CD8-positive, alpha-beta memory T cell (primary cell): ENCODE measurements around the gene HBA1. TPM values are rescaled to one million over a fixed set of nuclear protein-coding genes. Genes with fewer than 3 reads are reported as not detected.
"Not testable (repeated sequence)": the region's sequence is repeated elsewhere in the genome, so short reads cannot be mapped to it uniquely, and the experiment has no call there.

Experiments
- CTCF ChIA-PET: fragments of 350-600 bp; sonication (Branson Sonifier 250); formaldehyde crosslinking; loops from one replicate; lab custom pipeline; 2021; ENCODE audit warnings: antibody characterized with exemption; lab: Charles Lee
- POLR2A ChIA-PET: fragments of 350-600 bp; sonication (Branson Sonifier 250); formaldehyde crosslinking; loops from one replicate; lab custom pipeline; 2021; ENCODE audit warnings: antibody characterized with exemption; lab: Charles Lee
- DNase-seq, 5 donors: peaks; one replicate each; pipeline versions ENCODE4 v3.0.0 to v3.0.0-alpha.2; 2020 to 2022; ENCODE audit warnings: mixed read lengths in 1 of 5
- H3K27ac ChIP-seq: one replicate; pipeline ENCODE4 v1.7.0; 2013; ENCODE audit warnings: low read depth, mild to moderate bottlenecking, low read length, moderate library complexity
- H3K27me3 ChIP-seq: 2 replicates; pipeline ENCODE4 v1.7.0; 2013; ENCODE audit warnings: low read length, mild to moderate bottlenecking; ENCODE audit not compliant: insufficient read depth, poor library complexity, severe bottlenecking
- H3K36me3 ChIP-seq: 2 replicates; pipeline ENCODE4 v1.7.0; 2013; ENCODE audit warnings: mild to moderate bottlenecking, low read length, moderate library complexity; ENCODE audit not compliant: insufficient read depth
- H3K4me1 ChIP-seq: 2 replicates; pipeline ENCODE4 v1.7.0; 2013; ENCODE audit warnings: mild to moderate bottlenecking, low read length, moderate library complexity; ENCODE audit not compliant: insufficient read depth
- H3K4me3 ChIP-seq: 2 replicates; pipeline ENCODE4 v1.7.0; 2013; ENCODE audit warnings: mild to moderate bottlenecking, low read length
- H3K9me3 ChIP-seq: 2 replicates; pipeline ENCODE4 v1.7.0; 2013; ENCODE audit warnings: mild to moderate bottlenecking, low read length
- H3K27ac Mint-ChIP-seq, 8 donors: one replicate each; pipeline ENCODE4 v1.8.0; 2020 to 2021; ENCODE audit warnings: mixed read lengths in 8 of 8, mild to moderate bottlenecking in 6 of 8, inconsistent platforms in 3 of 8, moderate library complexity in 3 of 8
- H3K27me3 Mint-ChIP-seq, 2 donors: one replicate each; pipeline ENCODE4 v1.8.0; 2020 to 2021; ENCODE audit warnings: mixed read lengths in 2 of 2, mild to moderate bottlenecking in 1 of 2, moderate library complexity in 1 of 2
- H3K36me3 Mint-ChIP-seq, 3 donors: one replicate each; pipeline ENCODE4 v1.8.0; 2020 to 2021; ENCODE audit warnings: mixed read lengths in 3 of 3, inconsistent platforms in 1 of 3, mild to moderate bottlenecking in 1 of 3
- H3K4me1 Mint-ChIP-seq, 3 donors: one replicate each; pipeline ENCODE4 v1.8.0; 2020 to 2021; ENCODE audit warnings: mixed read lengths in 3 of 3, inconsistent platforms in 1 of 3, mild to moderate bottlenecking in 1 of 3
- H3K4me3 Mint-ChIP-seq, 7 donors: one replicate each; pipeline ENCODE4 v1.8.0; 2020 to 2021; ENCODE audit warnings: mixed read lengths in 7 of 7, mild to moderate bottlenecking in 6 of 7, moderate library complexity in 4 of 7, inconsistent platforms in 2 of 7
- H3K9me3 Mint-ChIP-seq, 5 donors: one replicate each; pipeline ENCODE4 v1.8.0; 2020 to 2022; ENCODE audit warnings: mixed read lengths in 5 of 5, mild to moderate bottlenecking in 3 of 5, moderate library complexity in 2 of 5, inconsistent platforms in 1 of 5
- polyA plus RNA-seq: library from polyadenylated mRNA; unstranded; fragments of 300-500 nt; fragmentation: Illumina TruSeq; gene quantifications from one replicate; pipeline ENCODE4 v1.2.3, GENCODE V29; 2021
- total RNA-seq, 2 experiments: library from RNA; stranded (reverse); gene quantifications; one replicate each; pipeline ENCODE4 v1.2.3, GENCODE V29; 2021

The HBA1 gene
- total and polyA plus RNA-seq, 3 experiments from 2014 or later, result 1.6 TPM; not detected in 2

GRCh38 chr16:167122-167690 lies 9.3 kb upstream of the HBA1 start:
- H3K27ac ChIP-seq, result no peak overlapping the region

DNA sequence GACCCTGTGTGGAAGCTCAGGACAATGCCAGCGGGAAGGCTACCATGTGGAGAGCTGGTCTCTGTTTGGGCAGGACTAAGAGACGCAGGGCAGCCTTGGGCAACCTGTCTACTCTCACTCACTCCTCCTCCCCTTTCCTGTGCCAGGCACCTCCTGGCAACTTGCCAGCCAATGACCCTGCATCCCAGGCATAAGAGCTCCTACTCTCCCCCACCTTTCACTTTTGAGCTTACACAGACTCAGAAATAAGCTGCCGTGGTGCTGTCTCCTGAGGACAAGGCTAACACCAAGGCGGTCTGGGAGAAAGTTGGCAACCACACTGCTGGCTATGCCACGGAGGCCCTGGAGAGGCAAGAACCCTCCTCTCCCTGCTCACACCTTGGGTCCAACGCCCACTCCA lies 8.1 kb upstream of the HBA1 start:
- no peak overlapping the region for H3K27ac ChIP-seq
- CTCF ChIA-PET, result no interaction called here
- POLR2A ChIA-PET, result no interaction called here
- Mint-ChIP-seq H3K36me3 (no peaks in the 10 kb centered on the region), H3K27ac (no peak overlapping the region), H3K9me3 (no peaks in the 10 kb centered on the region), H3K4me3 (peak overlapping the region in 1 of 7 donors; percentile 18), H3K4me1 (peaks cover 0 to 20% (median 10%) of the 10 kb centered on the region in 3 donors), H3K27me3 (peaks cover 32 to 56% of the 10 kb centered on the region in 2 donors)
- H3K4me1 ChIP-seq, result peaks cover 10% of the 10 kb centered on the region
- no peaks in the 10 kb centered on the region for H3K9me3 ChIP-seq
- no peak for DNase-seq
- no peaks in the 10 kb centered on the region for H3K36me3 ChIP-seq
- H3K27me3 ChIP-seq, result peaks cover 30% of the 10 kb centered on the region
- no peak overlapping the region for H3K4me3 ChIP-seq

More at GRCh38 chr16:167122-167690, 9.3 kb upstream of the HBA1 start:
- Mint-ChIP-seq H3K9me3 (no peaks in the 10 kb centered on the region), H3K27ac (no peak overlapping the region), H3K27me3 (peaks cover 31 to 57% of the 10 kb centered on the region in 2 donors), H3K4me3 (peak overlapping the region in 3 of 7 donors; percentile 8 to 63 (median 48)), H3K4me1 (peaks cover 0 to 17% (median 10%) of the 10 kb centered on the region in 3 donors), H3K36me3 (no peaks in the 10 kb centered on the region)
- Histone ChIP-seq H3K9me3 (no peaks in the 10 kb centered on the region), H3K4me1 (peaks cover 10% of the 10 kb centered on the region), H3K4me3 (no peak overlapping the region), H3K36me3 (no peaks in the 10 kb centered on the region), H3K27me3 (peaks cover 30% of the 10 kb centered on the region)
- POLR2A ChIA-PET, result interaction anchor here (0.5 kb wide), 1 partner anchor 8 kb away, joined by 3 read pairs; no protein-coding TSS in a partner anchor
- no peak for DNase-seq
- CTCF ChIA-PET, result interaction anchor here (1.4 kb wide), 1 partner anchor 14 kb away, joined by 4 read pairs; no protein-coding TSS in a partner anchor

GRCh38 chr16:169014-169413 lies 7.5 kb upstream of the HBA1 start:
- Mint-ChIP-seq H3K4me3 (no peak overlapping the region), H3K9me3 (no peaks in the 10 kb centered on the region), H3K4me1 (peaks cover 0 to 24% (median 10%) of the 10 kb centered on the region in 3 donors), H3K27me3 (peaks cover 34 to 60% of the 10 kb centered on the region in 2 donors), H3K27ac (no peak overlapping the region), H3K36me3 (no peaks in the 10 kb centered on the region)
- ChIA-PET POLR2A (no interaction called here), CTCF (no interaction called here)
- no peak overlapping the region for H3K27ac ChIP-seq
- H3K36me3 ChIP-seq, result no peaks in the 10 kb centered on the region
- H3K4me1 ChIP-seq, result peaks cover 10% of the 10 kb centered on the region
- H3K27me3 ChIP-seq, result peaks cover 30% of the 10 kb centered on the region
- H3K4me3 ChIP-seq, result no peak overlapping the region
- H3K9me3 ChIP-seq, result no peaks in the 10 kb centered on the region
- no peak for DNase-seq

DNA sequence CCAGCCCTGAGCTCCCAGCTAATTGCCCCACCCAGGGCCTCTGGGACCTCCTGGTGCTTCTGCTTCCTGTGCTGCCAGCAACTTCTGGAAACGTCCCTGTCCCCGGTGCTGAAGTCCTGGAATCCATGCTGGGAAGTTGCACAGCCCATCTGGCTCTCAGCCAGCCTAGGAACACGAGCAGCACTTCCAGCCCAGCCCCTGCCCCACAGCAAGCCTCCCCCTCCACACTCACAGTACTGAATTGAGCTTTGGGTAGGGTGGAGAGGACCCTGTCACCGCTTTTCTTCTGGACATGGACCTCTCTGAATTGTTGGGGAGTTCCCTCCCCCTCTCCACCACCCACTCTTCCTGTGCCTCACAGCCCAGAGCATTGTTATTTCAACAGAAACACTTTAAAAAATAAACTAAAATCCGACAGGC lies 6.4 kb upstream of the HBA1 start:
- H3K27ac ChIP-seq, DNase-seq, H3K4me3 Mint-ChIP-seq, H3K9me3 ChIP-seq, H3K4me1 ChIP-seq, H3K36me3 ChIP-seq, H3K9me3 Mint-ChIP-seq, H3K4me3 ChIP-seq, H3K27ac Mint-ChIP-seq, H3K36me3 Mint-ChIP-seq, POLR2A ChIA-PET: not testable (repeated sequence)
- peaks cover 0 to 31% (median 9%) of the 10 kb centered on the region in 3 donors for H3K4me1 Mint-ChIP-seq
- CTCF ChIA-PET, result interaction anchor here (0.7 kb wide), 1 partner anchor 52 kb away, joined by 3 read pairs; no protein-coding TSS in a partner anchor
- H3K27me3 Mint-ChIP-seq, result peaks cover 42 to 69% of the 10 kb centered on the region in 2 donors
- peaks cover 36% of the 10 kb centered on the region for H3K27me3 ChIP-seq

GRCh38 chr16:170788-171187 lies 5.7 kb upstream of the HBA1 start:
- Histone ChIP-seq H3K27me3 (peaks cover 35% of the 10 kb centered on the region), H3K27ac (no peak overlapping the region), H3K4me3 (no peak overlapping the region), H3K9me3 (no peaks in the 10 kb centered on the region), H3K36me3 (no peaks in the 10 kb centered on the region), H3K4me1 (peaks cover under 1% of the 10 kb centered on the region)
- no peaks in the 10 kb centered on the region for H3K36me3 Mint-ChIP-seq
- DNase-seq, result no peak
- ChIA-PET POLR2A (no interaction called here), CTCF (interaction anchor here (0.7 to 1.0 kb wide), 2 partner anchors 11 to 52 kb away, joined by 3 to 4 read pairs; no protein-coding TSS in a partner anchor)
- no peaks in the 10 kb centered on the region for H3K9me3 Mint-ChIP-seq
- no peak overlapping the region for H3K27ac Mint-ChIP-seq
- H3K4me3 Mint-ChIP-seq, result peak overlapping the region in 1 of 7 donors; percentile 10
- H3K4me1 Mint-ChIP-seq, result peaks cover 0 to 30% (median 7%) of the 10 kb centered on the region in 3 donors
- peaks cover 45 to 68% of the 10 kb centered on the region in 2 donors for H3K27me3 Mint-ChIP-seq

- Mint-ChIP-seq H3K27me3 (peaks cover 38 to 62% of the 10 kb centered on the region in 2 donors), H3K4me3 (peak within 1 kb of the TSS in 4 of 7 donors; percentile 11 to 41 (median 29)), H3K4me1 (peaks cover 0 to 28% (median 2%) of the 10 kb centered on the region in 3 donors)
- H3K36me3 Mint-ChIP-seq, H3K27ac Mint-ChIP-seq, CTCF ChIA-PET, H3K9me3 ChIP-seq, DNase-seq, H3K4me3 ChIP-seq, H3K36me3 ChIP-seq, H3K27ac ChIP-seq, POLR2A ChIA-PET, H3K9me3 Mint-ChIP-seq, H3K4me1 ChIP-seq: not testable (repeated sequence)
- peaks cover 26% of the 10 kb centered on the region for H3K27me3 ChIP-seq
Measured at GRCh38 chr16:172374-172941, 4.0 kb upstream of the HBA1 start, which contains the start of gene HBA2. TSS of gene HBA2 (plus strand) at chr16:172876. CDS start at chr16:172913, 37 bp downstream.

DNA sequence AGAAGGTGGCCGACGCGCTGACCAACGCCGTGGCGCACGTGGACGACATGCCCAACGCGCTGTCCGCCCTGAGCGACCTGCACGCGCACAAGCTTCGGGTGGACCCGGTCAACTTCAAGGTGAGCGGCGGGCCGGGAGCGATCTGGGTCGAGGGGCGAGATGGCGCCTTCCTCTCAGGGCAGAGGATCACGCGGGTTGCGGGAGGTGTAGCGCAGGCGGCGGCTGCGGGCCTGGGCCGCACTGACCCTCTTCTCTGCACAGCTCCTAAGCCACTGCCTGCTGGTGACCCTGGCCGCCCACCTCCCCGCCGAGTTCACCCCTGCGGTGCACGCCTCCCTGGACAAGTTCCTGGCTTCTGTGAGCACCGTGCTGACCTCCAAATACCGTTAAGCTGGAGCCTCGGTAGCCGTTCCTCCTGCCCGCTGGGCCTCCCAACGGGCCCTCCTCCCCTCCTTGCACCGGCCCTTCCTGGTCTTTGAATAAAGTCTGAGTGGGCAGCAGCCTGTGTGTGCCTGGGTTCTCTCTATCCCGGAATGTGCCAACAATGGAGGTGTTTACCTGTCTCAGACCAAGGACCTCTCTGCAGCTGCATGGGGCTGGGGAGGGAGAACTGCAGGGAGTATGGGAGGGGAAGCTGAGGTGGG lies 3.1 kb upstream of the HBA1 start:
- peaks cover 42 to 64% of the 10 kb centered on the region in 2 donors for H3K27me3 Mint-ChIP-seq
- peak overlapping the region in 3 of 7 donors; percentile 26 to 41 (median 32) for H3K4me3 Mint-ChIP-seq
- CTCF ChIA-PET, result not testable (repeated sequence)

More for the DNA sequence above, 3.1 kb upstream of the HBA1 start:
- DNase-seq, H3K27ac Mint-ChIP-seq, H3K36me3 ChIP-seq, H3K9me3 ChIP-seq, H3K27ac ChIP-seq, POLR2A ChIA-PET, H3K4me1 ChIP-seq, H3K9me3 Mint-ChIP-seq, H3K4me3 ChIP-seq, H3K36me3 Mint-ChIP-seq: not testable (repeated sequence)
- peaks cover 0 to 30% (median 2%) of the 10 kb centered on the region in 3 donors for H3K4me1 Mint-ChIP-seq
- H3K27me3 ChIP-seq, result peaks cover 26% of the 10 kb centered on the region
